IPS-15b (cell line): ENCODE measurements around the gene TGFB3.

Experiments
- H3K27me3 ChIP-seq: one replicate; pipeline ENCODE4 v1.6.1; 2013; ENCODE audit warnings: low read length; ENCODE audit not compliant: control insufficient read depth, insufficient read depth
- H3K36me3 ChIP-seq: one replicate; pipeline ENCODE4 v1.6.1; 2013; ENCODE audit warnings: low read length; ENCODE audit not compliant: control insufficient read depth, insufficient read depth
- H3K4me1 ChIP-seq: one replicate; pipeline ENCODE4 v1.6.1; 2013; ENCODE audit warnings: mild to moderate bottlenecking, low read length; ENCODE audit not compliant: control insufficient read depth, insufficient read depth
- H3K4me3 ChIP-seq: one replicate; pipeline ENCODE4 v1.5.1; 2013; ENCODE audit warnings: low read depth, low read length
- H3K9ac ChIP-seq: one replicate; pipeline ENCODE4 v1.6.1; 2013; ENCODE audit warnings: low read depth, mild to moderate bottlenecking, low read length
- H3K9me3 ChIP-seq: one replicate; pipeline ENCODE4 v1.6.1; 2013; ENCODE audit warnings: mild to moderate bottlenecking, low read length; ENCODE audit not compliant: control insufficient read depth, insufficient read depth

Gene TGFB3

GRCh38 chr14:75917322-75917945 is 64.4 kb downstream of the TGFB3 start:
- Histone ChIP-seq H3K4me3 (no peak overlapping the region), H3K4me1 (peaks cover 10% of the 10 kb centered on the region), H3K9ac (no peak overlapping the region), H3K36me3 (no peaks in the 10 kb centered on the region), H3K27me3 (no peaks in the 10 kb centered on the region), H3K9me3 (no peaks in the 10 kb centered on the region)

DNA sequence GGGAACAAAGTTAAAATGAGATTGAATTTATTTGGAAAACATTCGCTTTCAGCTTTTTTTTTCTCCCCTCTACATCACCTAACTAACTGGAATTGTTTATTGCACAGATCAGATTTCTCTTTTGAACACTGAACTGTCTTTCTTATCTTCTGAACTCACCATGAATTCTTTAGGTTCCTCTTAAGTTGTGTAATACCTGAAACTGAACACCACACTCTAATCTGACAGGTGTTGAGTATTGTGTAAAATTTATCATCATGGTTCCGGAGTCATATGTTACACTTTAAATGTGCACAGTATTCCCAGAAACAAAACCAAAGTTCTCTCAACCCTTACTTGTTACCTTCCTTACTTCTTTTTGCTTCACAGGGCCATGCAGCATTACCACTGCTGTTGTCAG is 66.8 kb downstream of the TGFB3 start:
- H3K27me3 ChIP-seq, result no peaks in the 10 kb centered on the region
- H3K4me3 ChIP-seq, result no peak overlapping the region
- H3K4me1 ChIP-seq, result peaks cover 17% of the 10 kb centered on the region
- no peaks in the 10 kb centered on the region for H3K36me3 ChIP-seq
- no peak overlapping the region for H3K9ac ChIP-seq
- H3K9me3 ChIP-seq, result no peaks in the 10 kb centered on the region

DNA sequence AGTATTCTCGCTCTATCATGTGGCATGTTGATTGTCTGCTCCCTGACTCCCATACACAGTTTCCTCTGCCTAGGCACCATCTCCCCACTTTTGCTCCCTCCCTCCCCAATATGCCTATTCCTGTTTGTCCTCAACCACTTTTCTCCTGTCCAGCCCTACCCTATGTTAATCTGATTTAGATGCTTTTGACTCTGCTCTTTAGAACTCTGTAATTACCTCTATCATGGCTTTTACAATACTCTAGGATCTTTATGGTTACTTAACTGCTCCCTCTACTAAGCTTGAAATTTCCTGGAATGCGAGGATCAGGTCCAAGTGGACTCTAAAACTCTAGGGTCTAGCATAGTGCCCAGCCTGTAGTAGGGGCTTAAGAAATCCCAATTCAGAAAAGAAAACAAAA is 68.6 kb downstream of the TGFB3 start:
- no peaks in the 10 kb centered on the region for H3K36me3 ChIP-seq
- no peaks in the 10 kb centered on the region for H3K9me3 ChIP-seq
- H3K9ac ChIP-seq, result no peak overlapping the region
- no peak overlapping the region for H3K4me3 ChIP-seq
- peaks cover 17% of the 10 kb centered on the region for H3K4me1 ChIP-seq
- H3K27me3 ChIP-seq, result no peaks in the 10 kb centered on the region

GRCh38 chr14:75911883-75912282 is 69.9 kb downstream of the TGFB3 start:
- Histone ChIP-seq H3K4me3 (no peak overlapping the region), H3K36me3 (no peaks in the 10 kb centered on the region), H3K4me1 (peaks cover 6% of the 10 kb centered on the region), H3K27me3 (no peaks in the 10 kb centered on the region), H3K9ac (no peak overlapping the region), H3K9me3 (no peaks in the 10 kb centered on the region)

- Histone ChIP-seq H3K4me3 (no peak overlapping the region), H3K27me3 (no peaks in the 10 kb centered on the region), H3K9me3 (no peaks in the 10 kb centered on the region)
Measured at GRCh38 chr14:75910048-75910447, 71.7 kb downstream of the TGFB3 start.

GRCh38 chr14:75909630-75910029 is 72.2 kb downstream of the TGFB3 start:
- H3K9me3 ChIP-seq, result no peaks in the 10 kb centered on the region
- H3K27me3 ChIP-seq, result no peaks in the 10 kb centered on the region
- H3K9ac ChIP-seq, result no peak overlapping the region

More at GRCh38 chr14:75910048-75910447, 71.7 kb downstream of the TGFB3 start:
- Histone ChIP-seq H3K9ac (no peak overlapping the region), H3K36me3 (no peaks in the 10 kb centered on the region), H3K4me1 (peaks cover 6% of the 10 kb centered on the region)

More at GRCh38 chr14:75909630-75910029, 72.2 kb downstream of the TGFB3 start:
- Histone ChIP-seq H3K4me3 (no peak overlapping the region), H3K4me1 (peaks cover 6% of the 10 kb centered on the region), H3K36me3 (no peaks in the 10 kb centered on the region)
